ENCODE results near the gene COG1. TPM values are rescaled to one million over a fixed set of nuclear protein-coding genes. Genes with fewer than 3 reads are reported as not detected.

The COG1 gene
- total and polyA plus RNA-seq, 11 donors, result 20.2 to 78.7 (median 55.1) TPM

GRCh38 chr17:73198201-73198929 lies 5.5 kb downstream of the COG1 start:
- intact Hi-C loops (cut with DNase I), result loop anchor here in 3 of 10 donors (5.0 kb wide), 3 partner anchors 34 to 169 kb away; a partner anchor contains a TSS
- WGBS, 4 donors, result 87 to 96% (median 90%) methylated on average over 9 of the region's 9 CpGs

GRCh38 chr17:73198930-73199260 lies 6.0 kb downstream of the COG1 start:
- no peak for ATAC-seq
- DNase-seq, result no peak
- Histone ChIP-seq H3K4me3 (no peak overlapping the region), H3K36me3 (peaks cover 0 to 81% (median 76%) of the 10 kb centered on the region in 9 donors), H3K9me3 (no peaks in the 10 kb centered on the region), H3K27me3 (no peaks in the 10 kb centered on the region), H3K4me1 (peaks cover 0 to 31% (median 18%) of the 10 kb centered on the region in 12 donors), H3K27ac (no peak overlapping the region)
- 89 to 98% (median 95%) methylated on average over 7 of the region's 7 CpGs for WGBS, 4 donors
- intact Hi-C loops (cut with DNase I), result loop anchor here in 3 of 10 donors (5.0 kb wide), 3 partner anchors 33 to 168 kb away; a partner anchor contains a TSS
- no peak for TF ChIP-seq POLR2A (IDR thresholded peaks at IDR 0.05)

More at GRCh38 chr17:73198201-73198929, 5.5 kb downstream of the COG1 start:
- H3K4me3 ChIP-seq, result no peak overlapping the region
- peaks cover 0 to 76% (median 71%) of the 10 kb centered on the region in 9 donors for H3K36me3 ChIP-seq
- H3K27ac ChIP-seq, result no peak overlapping the region
- ATAC-seq (no peak), DNase-seq (no peak)
- TF ChIP-seq POLR2A (IDR thresholded peaks at IDR 0.05), result no peak
- no peak for TF ChIP-seq CTCF (IDR thresholded peaks at IDR 0.05)
- H3K4me1 ChIP-seq, result peaks cover 0 to 30% (median 20%) of the 10 kb centered on the region in 12 donors
- no peaks in the 10 kb centered on the region for H3K27me3 ChIP-seq
- no peaks in the 10 kb centered on the region for H3K9me3 ChIP-seq

- Histone ChIP-seq H3K36me3 (peaks cover 0 to 91% (median 85%) of the 10 kb centered on the region in 9 donors), H3K9me3 (no peaks in the 10 kb centered on the region), H3K27me3 (no peaks in the 10 kb centered on the region), H3K4me3 (no peak overlapping the region), H3K4me1 (peaks cover 0 to 28% (median 17%) of the 10 kb centered on the region in 12 donors), H3K27ac (no peak overlapping the region)
- intact Hi-C loops (cut with DNase I), result loop anchor here in 3 of 10 donors (5.0 kb wide), 3 partner anchors 32 to 167 kb away; a partner anchor contains a TSS
- ATAC-seq (no peak), DNase-seq (no peak)
- TF ChIP-seq POLR2A (IDR thresholded peaks at IDR 0.05) (no peak), CTCF (IDR thresholded peaks at IDR 0.05) (no peak)
- 91 to 95% (median 95%) methylated on average over 8 of the region's 8 CpGs for WGBS, 4 donors
These were observed 7.0 kb downstream of the COG1 start for GRCh38 chr17:73199751-73200317.

- Histone ChIP-seq H3K4me3 (no peak overlapping the region), H3K4me1 (peaks cover 0 to 28% (median 15%) of the 10 kb centered on the region in 12 donors), H3K9me3 (no peaks in the 10 kb centered on the region), H3K27me3 (no peaks in the 10 kb centered on the region), H3K27ac (no peak overlapping the region), H3K36me3 (peaks cover 0 to 97% (median 91%) of the 10 kb centered on the region in 9 donors)
- TF ChIP-seq CTCF (IDR thresholded peaks at IDR 0.05) (no peak), POLR2A (IDR thresholded peaks at IDR 0.05) (no peak)
- no peak for DNase-seq
- intact Hi-C loops (cut with DNase I), result no loop called here
- no peak for ATAC-seq
- WGBS, 4 donors, result 87 to 90% (median 89%) methylated on average over 10 of the region's 10 CpGs
These were observed 7.6 kb downstream of the COG1 start for GRCh38 chr17:73200476-73200875.
